Endometrial microvascular endothelial cells (primary cell): Measurements from ENCODE around the gene IFNGR1. TPM values are rescaled to one million over a fixed set of nuclear protein-coding genes. Genes with fewer than 3 reads are reported as not detected.
"Not testable (repeated sequence)": the region's sequence is repeated elsewhere in the genome, so short reads cannot be mapped to it uniquely, and the experiment has no call there.

Experiments used
- in situ Hi-C: cut with HindIII; loops from 2 replicates; pipeline ENCODE4 v1.10.0; 2017; ENCODE audit warnings: low sequenced_read_pairs, low pct_unique_long_range_greater_than_20kb; ENCODE audit errors: inconsistent ontology term
- total RNA-seq: library from RNA; depleted of rRNA; stranded (reverse); fragments of >200 nt; gene quantifications from one replicate; pipeline ENCODE4 v1.2.3, GENCODE V29; 2015; ENCODE audit errors: inconsistent ontology term

Gene IFNGR1
- 75.1 TPM for total RNA-seq

DNA sequence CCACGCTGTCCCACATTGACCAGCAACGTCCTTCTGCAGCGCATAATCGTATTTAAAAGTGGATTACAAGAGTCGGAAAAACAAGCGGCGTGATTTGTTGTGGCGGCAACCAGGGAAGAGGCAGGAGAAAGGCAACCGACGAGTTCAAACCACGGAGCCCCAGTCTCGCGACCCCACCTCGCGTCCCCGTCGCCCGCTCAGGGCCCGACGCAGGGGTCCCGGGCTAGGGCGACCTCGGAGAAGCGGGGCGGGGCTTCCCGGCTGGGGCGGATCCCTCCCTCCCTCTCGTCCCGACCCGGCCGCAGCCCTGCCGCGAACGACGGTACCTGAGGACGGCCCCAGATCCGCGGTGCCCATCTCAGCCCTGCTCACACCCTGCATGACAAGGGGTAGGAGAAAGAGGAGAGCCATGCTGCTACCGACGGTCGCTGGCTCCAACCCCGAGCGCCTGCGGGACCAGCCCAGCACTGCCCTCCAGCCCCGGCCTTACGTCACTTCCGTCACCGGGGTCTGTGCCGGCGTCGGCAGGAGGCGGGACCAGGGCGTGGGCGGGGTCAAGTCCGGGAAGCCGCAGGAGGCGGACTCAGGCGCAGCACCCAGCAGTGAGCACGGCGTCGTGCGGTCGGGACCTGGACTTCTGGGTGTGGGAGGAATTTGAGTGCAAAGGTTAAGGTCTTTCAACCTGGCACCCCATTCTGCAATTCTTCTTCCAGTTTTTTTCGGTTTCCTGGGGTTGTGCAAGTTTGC, at the start of gene IFNGR1:
Gene IFNGR1, minus strand, starts transcription at position 469 of the 747 bp plus-strand sequence. Its CDS starts 58 bp downstream, at position 411.
- in situ Hi-C loops = no loop called here

DNA sequence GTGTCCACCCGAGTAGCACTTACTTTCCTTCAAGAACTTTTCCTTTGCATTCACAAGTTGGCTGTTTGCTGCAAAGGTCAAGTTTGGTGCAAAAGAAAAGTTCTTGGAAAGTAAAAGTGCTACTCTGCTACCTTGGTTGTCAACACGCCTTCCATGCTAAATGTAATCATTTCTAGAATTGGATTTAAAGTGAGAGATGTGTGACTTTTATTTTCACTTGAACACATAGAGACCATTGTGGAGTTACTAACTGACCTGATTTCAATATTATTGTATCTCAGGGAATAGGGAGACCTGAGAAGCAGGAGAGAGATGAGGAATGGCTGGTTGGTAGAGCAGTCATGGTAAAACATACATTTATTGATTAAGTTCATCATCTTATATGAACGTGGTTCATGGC, 49.7 kb upstream of the IFNGR1 start:
- in situ Hi-C loops = no loop called here

DNA sequence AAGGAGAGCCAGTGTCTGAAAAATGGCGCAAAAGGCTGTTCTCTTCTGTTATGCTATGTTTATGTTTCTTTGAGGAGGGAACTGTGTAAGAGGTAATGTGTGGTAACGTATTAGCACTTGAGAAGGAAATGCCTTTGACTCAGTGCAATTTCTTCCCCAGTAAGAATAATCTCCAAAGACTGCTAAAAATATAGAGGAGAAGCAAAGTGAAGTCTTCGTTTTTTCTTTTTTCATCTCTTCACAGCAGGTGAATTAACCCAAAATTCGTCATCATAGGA, 47.1 kb upstream of the IFNGR1 start:
- in situ Hi-C loops = no loop called here

DNA sequence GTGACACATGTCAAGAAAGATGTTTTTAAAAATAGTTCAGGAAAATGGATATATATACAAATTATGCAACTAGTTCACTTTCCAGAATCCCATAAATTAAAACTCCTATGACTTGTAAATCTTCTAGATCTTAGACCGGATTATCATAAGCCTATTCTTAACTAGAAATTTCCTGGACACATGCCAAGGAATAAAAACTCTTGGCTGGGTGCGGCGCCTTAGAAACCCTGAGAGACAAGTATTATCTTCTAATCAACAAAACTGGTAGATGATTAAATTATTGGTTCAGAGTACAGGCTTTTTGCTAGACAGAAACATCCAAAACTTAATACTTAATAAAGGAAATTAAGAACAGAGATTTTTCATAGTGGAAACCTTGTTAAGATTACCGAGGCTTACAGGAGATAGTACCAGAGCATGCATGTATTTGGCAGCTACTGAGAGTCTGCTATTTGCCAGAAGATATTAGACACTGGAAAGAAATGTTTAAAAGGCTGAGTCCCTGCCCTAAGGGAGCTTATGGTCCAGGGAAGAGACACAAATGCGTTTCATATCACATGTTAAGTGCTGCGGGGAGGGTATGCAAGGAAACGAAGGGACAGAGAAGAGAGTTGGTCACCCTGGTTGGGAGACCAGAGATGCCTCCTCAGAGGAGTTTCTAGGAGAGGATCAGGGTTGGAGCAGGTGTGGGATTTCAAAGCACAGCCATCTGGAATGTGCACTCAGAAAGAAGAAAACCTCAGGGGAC, 46.5 kb upstream of the IFNGR1 start:
- in situ Hi-C loops = no loop called here

DNA sequence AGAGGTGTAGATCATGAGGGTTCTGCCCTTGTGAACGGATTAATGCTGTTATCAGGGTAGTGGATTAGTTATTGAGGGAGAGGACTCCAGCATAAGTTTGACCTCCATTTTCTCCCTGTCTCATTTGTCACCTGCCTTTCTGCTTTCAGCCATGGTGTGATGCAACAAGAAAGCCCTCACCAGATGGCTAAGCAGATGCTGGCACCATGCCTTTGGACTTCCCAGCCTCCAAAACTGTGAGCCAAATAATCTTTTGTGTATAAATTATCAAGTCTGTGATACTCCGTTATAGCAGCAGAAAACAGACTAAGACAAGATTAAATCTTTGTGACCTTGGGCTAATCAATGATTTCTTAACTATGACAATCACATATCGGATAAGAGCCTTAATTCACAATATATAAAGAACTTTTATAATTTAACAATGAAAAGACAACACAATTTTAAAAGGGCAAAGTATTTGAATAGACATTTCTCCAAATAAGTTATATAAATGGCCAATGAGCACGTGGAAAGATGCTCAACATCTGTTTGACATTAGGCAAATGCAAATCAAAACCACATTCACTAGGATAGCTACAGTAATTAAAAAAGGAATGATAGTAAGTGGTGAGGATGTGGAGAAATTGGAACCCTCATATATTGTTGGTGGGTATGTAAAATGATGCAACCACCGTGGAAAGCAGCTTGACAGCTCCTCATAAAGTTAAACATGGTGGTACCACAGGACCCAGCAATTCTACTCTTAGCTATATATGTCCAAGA, 45.3 kb upstream of the IFNGR1 start:
- in situ Hi-C loops = no loop called here

DNA sequence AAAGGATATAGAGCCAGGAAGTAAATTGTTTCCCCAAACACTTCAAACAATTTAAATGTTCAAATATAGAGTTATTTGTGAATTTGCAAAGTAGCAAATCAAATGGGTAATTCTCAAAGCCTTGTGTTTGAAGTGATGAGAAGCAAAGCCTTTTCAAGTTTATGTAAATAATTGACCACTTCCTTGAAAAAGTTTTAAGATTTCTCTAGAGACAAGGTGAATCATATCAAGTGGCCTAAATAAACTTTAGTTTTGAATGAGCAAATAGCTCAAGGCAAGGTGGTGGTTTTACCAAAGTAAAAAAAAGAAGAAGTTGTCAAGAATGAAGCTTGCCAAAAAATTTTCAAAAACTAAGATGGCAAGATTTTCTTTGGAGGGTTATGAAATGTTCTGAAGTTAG, 42.6 kb upstream of the IFNGR1 start:
- in situ Hi-C loops = no loop called here

DNA sequence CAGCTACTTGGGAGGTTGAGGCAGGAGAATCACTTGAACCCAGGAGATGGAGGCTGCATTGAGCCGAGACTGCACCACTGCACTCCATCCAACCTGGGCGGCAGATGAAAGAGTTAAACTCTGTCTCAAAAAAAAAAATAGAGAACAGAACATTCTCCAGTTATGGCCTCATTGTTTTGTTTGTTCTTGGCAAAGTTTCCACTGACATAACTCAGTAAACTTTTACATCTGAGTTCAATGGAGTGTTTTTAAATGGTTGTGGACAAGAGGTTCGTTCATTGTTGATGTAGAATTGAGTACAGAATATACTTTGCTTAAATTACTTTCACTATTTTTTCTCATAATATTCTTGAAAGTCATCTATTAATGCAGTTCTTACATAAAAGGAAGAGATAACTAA, 42.2 kb upstream of the IFNGR1 start:
- in situ Hi-C loops = no loop called here

DNA sequence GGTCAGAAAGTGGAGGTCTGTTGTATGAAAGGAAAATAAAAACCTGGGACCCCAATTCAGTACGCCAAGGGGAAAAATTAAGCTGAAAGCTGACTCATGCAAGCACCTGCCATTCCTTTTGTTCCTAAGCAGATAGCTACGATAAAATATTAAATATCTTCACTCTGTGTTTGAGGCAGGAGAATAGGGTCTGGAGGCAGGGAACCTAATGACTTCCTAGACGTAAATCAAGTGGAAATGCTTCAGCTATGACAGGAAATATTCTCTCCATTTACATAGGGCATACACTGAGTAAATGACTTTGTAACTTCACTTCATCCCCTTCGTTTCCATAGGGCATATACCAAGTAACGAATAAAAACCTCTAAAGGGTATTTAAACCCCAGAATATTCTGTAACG, 41.0 kb upstream of the IFNGR1 start:
- in situ Hi-C loops = no loop called here

DNA sequence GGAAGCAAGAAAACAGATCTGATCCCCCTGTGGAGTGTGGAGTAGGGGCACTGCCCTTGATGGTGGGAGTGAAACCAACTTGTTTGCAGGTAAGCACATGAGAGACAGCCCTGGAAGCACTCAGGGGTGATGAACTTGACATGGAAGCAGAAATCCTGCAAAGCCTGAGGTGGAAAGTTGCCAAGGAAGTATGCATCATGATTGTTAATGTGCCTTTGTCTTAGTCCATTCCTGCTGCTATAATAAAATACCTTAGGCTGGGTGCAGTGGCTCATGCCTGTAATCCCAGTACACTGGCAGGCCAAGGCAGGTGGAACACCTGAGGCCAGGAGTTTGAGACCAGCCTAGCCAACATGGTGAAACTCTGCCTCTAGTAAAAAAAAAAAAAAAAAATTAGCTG, 40.2 kb upstream of the IFNGR1 start:
- in situ Hi-C loops = no loop called here

DNA sequence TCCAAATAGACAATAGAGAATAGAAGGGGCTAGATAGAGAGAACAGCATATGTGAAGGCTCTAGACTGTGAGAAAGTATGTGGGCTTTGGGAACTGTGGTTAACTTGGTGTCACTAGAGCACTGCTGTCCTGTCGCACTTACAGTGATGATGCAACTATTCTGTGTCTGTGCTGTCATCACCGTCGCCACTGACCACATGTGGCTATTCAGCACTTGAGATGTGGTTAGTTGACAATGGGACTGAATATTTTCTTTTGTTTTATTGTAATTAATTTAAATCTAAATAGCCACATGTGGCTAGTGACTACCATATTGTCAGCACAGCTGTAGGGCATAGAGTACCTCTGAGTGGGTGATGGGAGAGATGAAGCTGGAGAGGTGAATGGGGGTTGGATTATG, 39.0 kb upstream of the IFNGR1 start:
- in situ Hi-C loops = no loop called here

DNA sequence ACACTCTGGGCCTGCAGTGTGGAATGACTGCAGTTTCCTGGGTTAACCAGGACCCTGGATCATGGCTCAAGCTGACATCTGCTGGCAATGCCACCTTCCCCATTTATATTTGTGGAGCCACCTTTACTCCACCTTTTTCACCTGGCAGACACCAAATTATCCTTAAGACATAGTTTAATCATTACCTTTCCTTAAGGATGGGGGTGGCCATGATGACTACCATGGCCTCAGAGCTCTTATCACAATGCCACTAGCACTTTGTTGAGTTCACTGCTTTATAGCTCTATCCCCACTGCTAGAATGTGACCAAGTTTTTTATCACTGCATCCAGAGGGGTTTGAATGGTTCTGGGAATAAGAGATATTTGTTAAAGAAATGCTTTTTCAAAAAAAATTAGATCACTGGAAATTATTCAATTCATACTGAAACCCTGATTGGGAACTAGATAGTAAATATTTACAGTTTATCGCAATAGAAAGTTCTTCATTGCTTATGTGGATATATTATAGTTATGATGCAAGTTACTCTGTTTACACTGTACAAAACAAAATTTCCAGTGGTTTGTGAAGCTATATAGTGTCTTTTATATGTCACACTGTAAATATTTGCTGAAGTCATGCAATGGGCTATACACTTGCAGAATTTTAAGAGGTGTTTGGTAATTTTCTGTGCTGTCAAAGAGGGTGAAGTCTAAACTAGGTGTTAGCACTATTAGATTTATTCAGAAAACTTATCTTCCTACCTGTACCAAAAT, 37.3 kb upstream of the IFNGR1 start:
- in situ Hi-C loops = no loop called here

DNA sequence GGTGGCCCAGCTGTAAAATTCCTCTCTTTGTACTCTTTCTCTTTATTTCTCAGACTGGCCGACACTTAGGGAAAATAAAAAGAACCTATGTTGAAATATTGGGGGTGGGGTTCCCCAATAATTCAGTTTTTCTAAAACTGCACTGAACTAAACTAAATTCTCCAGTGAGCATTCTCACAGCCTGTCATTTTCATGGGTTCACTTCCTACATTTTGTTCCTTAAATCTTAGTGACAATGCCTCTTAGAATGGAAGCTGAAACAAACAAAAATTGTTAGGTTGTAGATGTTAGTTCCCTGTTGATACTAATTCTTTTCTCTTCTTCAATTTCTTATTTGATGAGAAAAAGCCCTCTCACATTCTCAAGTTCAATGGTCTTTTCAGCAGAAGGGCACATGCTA, 35.8 kb upstream of the IFNGR1 start:
- in situ Hi-C loops = no loop called here

DNA sequence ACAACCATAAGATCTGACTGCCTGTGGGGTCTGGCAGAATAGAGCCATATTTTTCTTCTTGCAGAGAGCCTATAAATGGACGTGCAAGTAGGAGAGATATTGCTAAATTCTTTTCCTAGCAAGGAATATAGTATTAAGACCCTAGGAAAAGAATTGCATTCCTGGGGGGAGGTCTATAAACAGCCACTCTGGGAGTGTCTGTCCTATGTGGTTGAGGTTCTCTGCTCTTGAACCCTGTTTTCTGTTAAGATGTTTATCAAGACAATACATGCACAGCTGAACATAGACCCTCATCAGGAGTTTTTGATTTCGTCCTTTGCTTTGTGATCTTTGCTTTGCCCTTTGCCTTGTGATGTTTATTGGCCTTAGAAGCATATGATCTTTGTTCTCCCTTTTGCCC, 35.2 kb upstream of the IFNGR1 start:
- in situ Hi-C loops = not testable (repeated sequence)

DNA sequence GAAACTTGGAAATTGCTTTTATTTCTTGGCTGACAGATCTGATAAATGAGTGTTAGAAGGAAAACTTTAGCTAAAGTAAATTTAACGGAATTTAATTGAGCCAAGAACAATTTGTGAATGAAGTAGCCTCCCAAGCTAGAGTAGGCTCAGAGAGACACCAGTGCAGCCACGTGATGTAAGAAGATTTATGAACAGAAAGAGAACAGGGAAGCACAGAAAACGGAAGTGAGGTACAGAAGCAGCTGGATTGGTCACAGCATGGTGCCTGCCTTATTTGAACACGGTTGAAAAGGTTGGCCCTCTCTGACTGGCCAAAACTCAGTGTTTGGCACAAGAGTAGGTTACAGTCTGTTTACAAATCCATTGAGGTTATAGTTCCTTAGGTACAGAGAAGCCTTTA, 29.5 kb upstream of the IFNGR1 start:
- in situ Hi-C loops = no loop called here

DNA sequence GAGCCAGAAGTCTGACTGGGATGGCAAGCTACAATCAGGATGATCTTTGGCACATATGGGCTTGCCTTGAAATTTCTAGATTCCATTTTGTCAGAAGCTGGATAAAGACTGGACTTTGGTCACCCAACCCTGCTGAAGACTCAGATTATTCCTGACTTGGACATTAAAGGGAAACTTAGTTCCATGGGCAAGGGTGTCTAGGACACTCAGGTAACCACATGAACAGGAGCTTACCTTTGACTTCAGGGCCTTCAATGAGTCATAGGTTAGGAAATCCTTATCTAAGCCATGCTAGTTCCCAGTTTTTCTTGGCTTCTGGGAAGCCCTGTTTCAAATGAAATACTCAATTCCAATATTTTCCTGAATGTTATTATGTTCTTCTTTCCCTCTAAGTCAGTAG, 28.5 kb upstream of the IFNGR1 start:
- in situ Hi-C loops = no loop called here

DNA sequence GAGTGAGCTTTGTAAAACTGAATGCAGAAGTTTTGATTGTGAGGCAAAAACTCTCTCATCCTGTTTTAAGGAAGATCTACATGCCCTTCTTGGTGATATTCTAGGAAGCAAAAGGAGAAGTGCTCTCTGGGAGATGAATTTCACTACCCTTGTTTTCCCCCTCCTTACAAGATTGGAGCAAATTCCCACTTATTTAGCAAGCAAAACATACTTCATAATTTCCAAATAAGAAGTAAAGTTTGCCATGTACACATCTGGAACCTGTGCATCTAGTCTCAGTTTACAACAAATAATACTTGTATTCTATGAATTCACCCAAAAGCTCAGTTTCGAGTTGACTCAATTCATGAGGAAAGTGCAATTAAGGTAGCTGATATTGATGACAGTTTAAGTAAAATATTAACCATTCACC, 27.6 kb upstream of the IFNGR1 start:
- in situ Hi-C loops = no loop called here

DNA sequence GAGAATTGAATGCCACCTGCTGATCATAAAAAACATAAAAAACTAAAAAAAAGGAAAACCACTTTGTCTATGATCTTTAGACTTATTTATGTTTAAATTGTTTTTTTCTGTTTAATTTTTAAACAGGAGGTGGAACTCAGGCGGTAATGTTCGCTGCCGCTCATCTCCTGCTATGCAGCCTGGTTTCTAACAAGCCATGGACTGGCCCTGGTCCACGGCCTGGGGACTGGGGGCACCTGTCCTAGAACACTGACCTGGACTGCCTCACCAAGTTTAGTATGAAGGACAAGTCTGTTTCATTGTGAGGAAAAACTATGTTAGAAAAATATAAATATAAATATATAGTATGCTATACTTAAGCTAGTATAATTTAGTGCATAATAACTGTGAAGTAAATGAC, 27.0 kb upstream of the IFNGR1 start:
- in situ Hi-C loops = no loop called here

DNA sequence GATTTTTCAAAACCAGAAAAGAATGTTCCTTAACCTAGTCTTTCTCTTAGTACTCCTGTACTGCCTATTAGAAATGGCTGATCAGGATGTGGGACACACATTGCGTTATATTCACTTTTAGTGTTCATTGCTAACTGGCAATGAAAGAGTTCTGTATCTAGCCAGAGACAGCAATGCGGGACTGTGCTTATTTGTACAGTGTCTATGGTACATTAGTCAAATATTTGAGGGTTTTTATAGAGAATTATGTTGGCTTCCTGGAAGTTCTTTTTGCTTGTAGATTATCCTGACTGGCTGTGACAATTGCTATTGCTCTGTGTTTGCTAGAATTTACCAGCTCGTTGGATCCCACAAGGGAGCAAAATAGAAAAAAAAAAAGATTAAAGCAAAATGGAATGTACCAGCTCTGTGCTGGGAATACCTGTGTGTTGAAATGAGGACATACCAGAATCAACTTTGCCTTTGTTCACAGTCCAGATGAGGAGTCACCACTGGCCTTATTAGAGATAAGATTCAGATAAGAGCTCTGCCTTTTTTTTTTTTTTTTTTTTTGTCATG, 22.4 kb upstream of the IFNGR1 start:
- in situ Hi-C loops = no loop called here

DNA sequence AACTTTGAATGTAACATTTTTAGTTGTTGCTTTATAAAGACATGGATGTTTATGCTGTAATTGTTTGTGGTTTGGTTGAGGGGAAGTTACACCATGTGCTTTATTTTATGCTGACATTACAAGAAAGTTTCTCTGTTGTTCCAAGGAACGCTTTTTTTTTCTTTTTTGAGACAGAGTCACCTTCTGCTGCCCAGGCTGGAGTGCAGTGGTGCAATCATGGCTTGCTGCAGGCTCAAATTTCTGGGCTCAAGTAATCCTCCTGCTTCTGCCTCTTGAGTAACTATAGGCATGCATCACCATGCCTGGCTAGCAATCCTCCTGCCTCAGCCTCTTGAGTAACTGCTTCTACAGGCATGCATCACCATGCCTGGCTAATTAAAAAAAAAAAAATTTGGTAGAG, 21.0 kb upstream of the IFNGR1 start:
- in situ Hi-C loops = no loop called here
